Hematopoietic multipotent progenitor cell treated with erythropoietin and hydrocortisone succinate and interleukin-3 and kit ligand, for 17 days (in vitro differentiated cells): Measurements from ENCODE around the gene ZSCAN23.
"Not testable (repeated sequence)": the region's sequence is repeated elsewhere in the genome, so short reads cannot be mapped to it uniquely, and the experiment has no call there.

Experiments
- DNase-seq: peaks from one replicate; pipeline ENCODE4 v3.0.0-alpha.2; 2015; ENCODE audit warnings: low spot score

ZSCAN23 gene

DNA sequence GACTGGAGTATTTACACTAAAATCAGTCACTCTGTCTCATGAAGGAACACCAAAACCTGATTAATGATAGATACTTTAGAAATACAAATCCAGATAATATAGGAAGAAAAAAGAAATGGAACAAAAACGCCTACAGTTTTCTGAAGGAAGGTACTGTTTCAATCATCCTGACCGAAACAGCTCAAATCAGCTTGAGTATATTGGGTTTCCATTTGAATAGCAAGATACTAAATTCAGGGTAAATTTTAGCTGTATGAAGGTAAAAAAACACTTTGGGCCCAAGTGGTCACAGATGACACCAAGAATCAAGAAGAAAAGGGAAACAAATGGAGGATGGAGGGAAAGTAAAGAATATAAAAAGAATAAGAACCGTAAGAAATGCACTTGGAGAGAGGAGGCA is 6.9 kb downstream of the ZSCAN23 start:
- no peak for DNase-seq

DNA sequence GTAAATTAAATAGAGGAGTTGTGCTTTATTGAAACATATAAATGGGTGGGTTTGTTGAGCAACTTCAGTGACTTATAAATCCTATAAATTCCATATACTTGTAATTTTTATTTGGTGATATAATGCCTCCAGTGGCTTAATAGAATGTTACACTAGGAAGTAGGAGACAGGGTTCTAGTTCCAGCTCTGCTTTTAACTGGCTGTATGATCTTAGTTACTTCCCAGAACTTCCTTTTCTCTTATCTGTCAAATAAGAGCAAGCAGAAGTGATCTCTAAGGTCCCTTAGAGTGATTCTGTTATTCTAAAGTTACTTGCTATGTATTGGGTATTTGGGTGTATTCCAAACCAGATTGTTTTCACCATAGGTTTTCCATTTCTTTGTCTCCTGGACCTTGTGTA is 10.2 kb downstream of the ZSCAN23 start:
- DNase-seq, result no peak

DNA sequence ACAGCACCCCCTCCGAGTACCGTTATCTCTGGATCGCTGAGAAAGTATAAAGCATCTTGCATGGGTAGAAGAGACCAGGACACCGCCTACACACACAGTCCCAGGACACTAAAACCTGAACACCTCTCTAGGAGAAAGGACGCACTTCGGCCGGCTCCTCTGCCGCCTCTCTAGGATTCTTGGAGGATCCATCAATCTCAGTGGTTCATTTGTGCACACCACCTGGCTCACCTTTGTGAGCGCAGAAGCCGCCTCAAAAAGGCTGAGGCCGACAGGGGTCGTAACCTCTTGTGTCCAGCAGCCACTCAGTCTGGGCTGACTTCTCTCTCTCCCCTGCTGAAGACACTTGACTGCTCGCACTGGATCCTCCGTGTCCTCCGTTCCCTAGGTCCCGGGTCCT is 13.5 kb downstream of the ZSCAN23 start:
- DNase-seq, result no peak

DNA sequence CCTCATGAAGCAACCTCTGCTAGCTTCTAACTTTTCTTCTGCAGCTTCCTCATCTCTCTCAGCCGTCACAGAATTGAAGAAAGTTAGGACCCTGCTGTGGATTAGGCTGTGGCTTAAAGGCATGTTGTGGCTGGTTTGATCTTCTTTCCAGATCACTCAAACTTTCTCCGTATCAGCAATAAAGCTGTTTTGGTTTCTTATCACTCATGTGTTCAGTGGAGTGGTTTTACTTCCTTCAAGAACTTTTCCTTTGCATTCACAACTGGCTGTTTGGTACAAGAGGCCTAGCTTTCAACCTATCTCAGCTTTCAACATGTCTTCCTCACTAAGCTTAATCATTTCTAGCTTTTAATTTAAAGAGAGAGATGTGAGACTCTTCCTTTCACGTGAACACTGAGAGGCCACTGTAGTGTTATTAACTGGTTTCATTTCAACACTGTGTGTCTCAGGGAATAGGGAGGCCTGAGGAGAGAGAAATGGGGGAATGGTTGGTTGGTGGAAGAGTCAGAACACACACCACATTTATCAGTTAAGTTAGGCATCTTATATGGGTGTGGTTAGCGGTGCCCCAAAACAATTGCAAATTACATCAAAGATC is 17.2 kb downstream of the ZSCAN23 start:
- no peak for DNase-seq

DNA sequence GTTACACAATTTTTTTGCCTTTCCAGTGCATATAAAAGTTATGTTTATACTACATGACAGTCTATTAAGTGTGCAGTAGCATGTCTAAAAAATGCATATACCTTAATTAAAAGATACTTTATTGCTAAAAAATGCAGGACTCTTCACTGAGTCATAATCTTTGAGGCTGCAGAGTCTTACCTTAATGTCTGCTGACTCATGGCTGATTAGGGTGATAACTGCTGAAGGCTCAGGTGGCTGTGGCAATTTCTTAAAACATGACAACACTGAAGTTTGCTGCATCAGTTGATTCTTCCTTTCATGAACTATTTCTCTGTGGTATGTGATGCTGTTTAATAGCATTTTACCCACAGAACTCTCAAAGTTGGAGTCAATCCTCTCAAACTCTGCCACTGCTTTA is 19.1 kb downstream of the ZSCAN23 start:
- no peak for DNase-seq

DNA sequence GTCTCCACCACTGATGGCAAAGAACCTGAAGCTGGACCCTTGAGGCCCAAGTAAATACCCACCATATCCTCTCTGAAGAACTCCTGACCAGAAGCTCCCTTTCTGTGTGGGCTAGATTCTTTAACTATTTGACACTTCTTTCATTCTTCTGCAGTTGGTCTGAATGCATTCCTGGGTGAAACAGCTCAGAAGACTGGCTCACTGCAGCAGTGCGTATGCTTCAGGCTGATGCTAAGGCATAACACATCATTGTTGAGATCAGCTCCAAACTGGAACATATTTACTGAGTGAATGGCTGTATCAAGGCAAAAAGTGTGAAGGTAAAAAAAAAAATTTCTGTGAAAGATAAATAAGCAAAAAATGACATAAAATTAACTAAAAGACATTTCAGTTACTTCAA is 19.7 kb downstream of the ZSCAN23 start:
- no peak for DNase-seq

DNA sequence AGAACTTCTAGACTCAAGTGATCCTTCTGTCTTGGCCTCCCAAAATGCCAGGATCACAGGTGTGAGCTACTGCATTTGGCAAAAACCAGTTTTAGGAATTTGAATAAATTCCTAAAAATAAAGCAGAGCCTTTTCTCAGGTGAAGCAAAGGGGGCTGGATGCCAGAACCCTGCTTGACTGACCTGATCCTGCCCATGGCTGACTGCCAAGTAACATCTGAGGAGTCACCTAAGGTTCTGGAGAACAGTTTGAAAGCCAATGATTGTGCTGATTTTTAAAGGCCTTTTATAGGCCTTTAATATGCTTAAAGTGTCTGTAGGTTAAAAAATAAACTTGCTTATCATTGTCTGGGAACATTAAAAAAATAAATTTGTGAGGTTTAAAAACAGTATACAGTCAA is 29.6 kb downstream of the ZSCAN23 start:
- no peak for DNase-seq

DNA sequence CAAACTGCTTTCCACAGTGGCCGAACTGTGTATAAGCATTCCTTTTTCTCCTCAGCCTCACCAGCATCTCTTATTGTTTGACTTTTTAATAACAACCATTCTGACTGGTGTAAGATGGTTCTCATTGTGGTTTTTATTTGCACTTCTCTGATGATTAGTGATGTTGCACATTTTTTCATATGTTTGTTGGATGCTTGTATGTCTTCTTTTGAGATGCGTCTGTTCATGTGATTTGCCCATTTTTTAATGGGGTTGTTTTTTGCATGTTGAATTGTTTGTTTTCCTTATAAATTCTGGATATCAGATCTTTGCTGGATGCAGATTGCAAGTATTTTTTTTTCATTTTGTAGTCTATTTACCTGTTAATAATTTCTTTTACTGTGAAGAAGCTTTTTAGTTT is 32.5 kb downstream of the ZSCAN23 start:
- DNase-seq, result no peak

DNA sequence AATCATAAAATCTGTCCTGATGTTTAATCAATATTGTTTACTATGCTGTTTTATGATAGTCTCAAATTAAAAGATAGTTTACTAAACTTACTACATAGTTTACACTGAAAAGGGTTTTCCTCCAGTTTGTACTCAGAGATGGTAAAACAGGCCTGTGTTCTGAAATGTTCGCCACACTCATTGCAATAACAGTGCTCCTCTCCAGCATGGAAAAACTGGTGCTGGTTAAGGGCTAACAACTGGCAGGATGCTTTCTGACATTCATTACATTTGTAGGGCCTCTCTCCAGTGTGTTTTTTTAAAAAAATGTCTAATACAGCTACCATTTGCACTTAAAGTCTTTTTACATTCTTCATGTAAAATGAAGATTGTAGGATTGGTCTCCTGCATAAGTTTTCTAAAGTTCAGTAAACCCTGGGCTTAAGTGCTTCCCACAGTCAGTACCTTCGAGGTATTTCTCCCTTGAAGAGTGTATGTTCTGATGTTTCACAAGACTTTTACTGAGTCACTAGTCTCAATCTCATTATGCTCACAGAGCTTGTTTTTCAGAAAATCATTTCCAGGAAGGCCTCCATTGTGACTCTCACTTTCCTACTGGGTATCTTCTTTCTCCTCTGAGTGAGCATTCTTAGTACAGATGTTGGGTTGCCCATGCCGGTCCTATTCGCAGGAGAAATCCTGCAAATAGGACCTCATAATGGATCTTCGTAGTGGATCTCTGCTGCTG is 35.1 kb downstream of the ZSCAN23 start:
- no peak for DNase-seq

DNA sequence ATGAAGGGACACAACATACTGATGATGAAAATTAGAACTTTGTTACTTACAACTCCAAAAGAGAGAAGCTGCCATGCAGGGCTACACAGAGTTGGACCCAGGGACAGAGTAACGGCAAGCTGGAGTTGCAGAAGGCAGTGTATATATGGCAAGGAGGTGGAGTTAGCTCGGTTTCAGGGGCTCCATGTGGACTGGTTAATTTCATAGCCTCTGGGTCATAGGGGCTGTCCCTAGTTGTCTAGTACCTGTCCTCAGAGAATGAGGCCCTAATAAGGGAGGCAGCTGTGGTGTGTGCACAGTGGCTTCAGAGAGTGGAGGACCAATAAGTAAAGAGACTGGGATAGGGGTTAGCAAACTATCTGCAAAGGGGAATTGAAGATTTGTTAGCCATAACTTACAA is 35.9 kb downstream of the ZSCAN23 start:
- no peak for DNase-seq

DNA sequence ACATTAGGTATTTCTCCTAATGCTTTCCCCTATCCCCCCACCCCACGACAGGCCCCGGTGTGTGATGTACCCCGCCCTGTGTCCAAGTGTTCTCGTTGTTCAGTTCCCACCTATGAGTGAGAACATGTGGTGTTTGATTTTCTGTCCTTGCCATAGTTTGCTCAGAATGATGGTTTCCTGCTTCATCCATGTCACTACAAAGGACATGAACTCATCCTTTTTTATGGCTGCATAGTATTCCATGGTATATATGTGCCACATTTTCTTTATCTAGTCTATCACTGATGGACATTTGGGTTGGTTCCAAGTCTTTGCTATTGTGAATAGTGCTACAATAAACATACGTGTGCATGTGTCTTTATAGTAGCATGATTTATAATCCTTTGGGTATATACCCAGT is 39.4 kb downstream of the ZSCAN23 start:
- DNase-seq, result not testable (repeated sequence)

DNA sequence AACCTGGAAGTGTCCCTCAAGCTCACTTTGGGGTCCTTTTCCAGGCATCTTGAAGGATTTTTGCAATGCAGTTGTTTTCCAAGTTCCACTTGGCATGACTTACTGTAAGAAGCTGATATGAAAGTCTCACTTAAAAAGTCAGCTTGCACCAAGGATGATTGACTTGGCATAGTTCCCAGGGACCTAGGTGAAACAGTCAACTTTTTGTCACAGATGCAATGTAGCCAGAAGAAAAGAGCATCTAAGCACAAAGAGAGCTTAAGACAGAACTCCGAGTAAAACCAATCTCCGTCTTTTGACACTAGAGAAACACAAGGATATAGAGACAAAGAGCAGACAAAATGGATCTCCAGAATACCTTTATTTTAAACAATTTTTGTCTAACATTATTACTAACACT is 41.1 kb downstream of the ZSCAN23 start:
- no peak for DNase-seq

DNA sequence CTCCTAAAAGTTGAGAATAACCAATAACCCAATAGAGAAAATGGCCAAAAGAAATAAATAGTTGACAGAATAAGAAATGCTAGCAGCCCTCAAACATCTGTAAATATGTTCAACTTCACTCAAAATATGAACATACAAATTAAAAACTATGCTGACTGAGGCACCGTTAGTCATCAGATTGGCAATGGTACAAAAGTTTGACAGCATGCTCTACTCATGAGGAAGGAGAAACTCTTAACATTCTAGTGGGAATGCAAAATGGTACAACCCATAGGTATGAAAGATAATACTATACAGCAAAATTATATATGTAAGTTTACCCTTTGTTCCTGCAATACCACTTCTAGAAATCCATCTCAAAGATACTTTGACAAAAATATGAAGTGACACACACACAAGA is 42.1 kb downstream of the ZSCAN23 start:
- DNase-seq, result no peak

DNA sequence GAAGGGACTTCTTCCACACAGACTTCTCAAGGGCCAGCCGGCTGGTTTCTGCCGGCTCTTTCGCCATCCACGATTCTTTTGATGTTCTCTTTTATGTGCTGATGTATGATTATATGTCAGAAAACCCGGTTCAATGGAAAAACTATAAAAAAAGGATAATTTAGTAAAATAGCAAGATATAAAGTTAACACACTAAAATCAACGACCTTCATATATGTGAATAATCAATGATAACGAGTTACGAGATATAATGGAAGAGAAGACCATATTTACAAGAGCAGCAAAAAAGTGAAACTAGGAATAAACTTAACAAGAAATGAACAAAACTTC is 43.2 kb downstream of the ZSCAN23 start:
- DNase-seq, result no peak

DNA sequence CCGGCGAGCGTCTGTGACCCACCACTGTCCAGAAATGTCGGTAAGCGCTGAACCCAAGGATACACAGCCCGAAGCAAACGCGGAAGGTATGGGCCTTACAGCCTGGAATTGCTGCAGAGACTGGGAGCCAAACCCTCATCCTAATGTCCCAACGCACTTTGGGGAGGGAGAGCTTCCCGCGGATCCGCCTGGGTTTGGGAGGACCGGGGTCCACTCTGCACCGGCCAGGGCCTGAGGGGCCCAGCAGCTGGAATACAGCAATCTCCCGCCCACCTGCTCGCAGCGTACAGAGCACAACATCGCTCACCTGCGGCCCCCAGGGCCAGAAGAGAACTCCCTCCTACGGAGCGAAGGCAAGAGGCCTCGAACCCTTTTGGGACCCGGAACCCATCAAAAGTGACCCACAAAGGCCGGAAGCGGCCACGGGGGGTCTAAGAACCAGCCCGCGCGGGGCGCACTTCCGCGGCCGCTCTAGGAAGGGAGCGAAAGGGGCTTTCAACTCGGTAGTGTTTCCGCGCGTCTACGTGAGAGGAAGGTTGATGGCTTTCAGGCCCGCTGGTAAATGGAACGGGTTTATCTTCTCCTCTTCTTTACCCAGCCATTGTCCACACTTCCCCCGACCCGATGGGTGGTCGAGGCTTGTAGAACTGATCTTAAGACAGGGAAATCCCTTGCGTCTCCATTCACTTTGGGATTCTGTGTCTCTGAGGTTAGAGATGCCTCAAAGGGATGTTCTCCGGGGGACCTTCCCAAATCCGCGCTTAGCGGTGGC is 43.8 kb downstream of the ZSCAN23 start, which contains the start of gene ZSCAN12:
Gene ZSCAN12 (minus strand): TSS at position 398 of the 772 bp plus-strand sequence. CDS start 1,342 bp downstream, outside the sequence.
- peak; percentile 58 for DNase-seq

DNA sequence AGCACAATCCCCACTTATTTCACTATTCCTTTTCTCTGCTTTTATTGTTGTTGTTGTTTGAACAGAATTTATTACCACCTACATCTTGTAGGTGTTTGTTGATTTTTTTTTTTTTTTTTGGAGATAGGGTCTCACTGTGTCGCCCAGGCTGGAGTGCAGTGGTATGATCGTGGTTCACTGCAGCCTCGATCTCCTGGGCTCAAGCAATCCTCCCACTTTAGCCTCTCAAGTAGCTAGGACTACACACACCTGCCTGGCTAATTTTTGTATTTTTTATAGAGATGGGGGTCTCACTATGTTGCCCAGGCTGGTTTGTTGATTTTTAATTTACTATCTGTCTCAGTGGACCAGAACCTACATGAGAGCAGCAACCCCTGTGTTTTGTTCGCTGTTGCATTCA is 47.4 kb downstream of the ZSCAN23 start:
- DNase-seq, result no peak

DNA sequence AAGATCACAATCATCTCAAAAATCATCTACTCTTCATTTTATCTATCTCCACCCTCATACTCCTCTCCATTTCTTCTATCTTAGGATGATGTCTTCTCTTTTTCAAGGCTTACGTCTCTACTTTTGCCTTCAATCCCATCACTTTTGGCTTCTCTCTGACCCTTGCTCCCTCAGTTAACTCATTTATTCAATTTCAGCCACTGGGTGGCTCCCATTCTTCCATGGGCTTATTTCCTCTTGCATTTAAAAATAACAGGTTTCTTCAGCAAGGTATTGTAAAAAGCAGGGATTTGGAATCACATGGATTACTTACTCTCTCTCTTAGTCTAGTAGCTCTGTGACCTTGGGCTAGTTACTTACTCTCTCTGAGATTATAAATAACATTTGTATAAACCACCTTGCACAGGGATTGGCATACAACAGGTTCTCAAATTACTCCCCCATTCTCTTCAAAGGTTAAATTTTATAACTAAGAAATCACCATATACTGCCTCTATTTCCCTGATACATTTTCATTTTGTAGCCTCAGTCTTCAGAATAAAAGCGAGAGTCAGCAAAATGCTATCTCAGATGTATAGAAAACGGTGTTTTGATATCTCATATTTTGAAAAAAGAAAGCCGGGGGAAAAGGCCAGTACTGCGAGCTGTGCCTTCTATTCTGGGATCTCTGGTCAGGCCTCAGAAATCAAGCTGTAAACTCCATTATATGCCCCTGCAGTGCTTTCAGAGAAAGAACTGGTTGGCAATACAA is 49.2 kb downstream of the ZSCAN23 start:
- no peak for DNase-seq

DNA sequence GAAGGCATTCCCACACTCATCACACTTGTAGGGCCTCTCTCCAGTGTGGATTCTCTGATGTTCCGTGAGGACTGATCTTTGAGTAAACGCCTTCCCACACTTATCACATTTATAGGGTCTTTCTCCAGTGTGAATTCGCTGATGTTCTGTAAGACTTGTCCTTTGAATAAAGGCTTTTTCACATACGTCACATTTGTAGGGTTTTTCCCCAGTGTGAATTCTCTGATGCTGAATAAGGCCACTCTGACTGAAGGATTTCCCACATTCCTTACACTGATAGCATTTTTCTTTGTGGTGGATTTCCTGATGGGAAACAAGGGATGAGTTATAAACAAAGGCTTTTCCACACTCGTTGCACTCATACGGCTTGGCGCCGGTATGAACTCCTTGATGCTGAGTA is 52.6 kb downstream of the ZSCAN23 start:
- DNase-seq, result no peak

DNA sequence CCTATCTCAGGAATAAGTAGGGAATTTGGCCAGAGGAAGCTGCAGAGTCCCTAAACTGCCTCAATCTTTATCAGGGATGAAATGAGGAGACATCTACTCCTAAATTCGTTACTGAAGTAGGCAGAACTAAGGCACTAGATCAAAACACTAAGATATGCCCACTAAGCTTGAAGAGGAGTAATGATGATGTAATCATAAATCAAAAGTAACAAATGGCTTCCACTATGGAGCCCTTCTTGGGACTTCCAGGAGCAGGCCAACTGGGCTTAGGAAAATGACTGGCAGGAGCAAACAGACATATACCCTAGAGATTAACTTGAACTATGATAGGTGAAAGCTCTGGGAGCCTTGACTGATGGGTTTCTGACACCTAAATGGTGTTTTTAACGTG is 59.2 kb downstream of the ZSCAN23 start:
- no peak for DNase-seq

DNA sequence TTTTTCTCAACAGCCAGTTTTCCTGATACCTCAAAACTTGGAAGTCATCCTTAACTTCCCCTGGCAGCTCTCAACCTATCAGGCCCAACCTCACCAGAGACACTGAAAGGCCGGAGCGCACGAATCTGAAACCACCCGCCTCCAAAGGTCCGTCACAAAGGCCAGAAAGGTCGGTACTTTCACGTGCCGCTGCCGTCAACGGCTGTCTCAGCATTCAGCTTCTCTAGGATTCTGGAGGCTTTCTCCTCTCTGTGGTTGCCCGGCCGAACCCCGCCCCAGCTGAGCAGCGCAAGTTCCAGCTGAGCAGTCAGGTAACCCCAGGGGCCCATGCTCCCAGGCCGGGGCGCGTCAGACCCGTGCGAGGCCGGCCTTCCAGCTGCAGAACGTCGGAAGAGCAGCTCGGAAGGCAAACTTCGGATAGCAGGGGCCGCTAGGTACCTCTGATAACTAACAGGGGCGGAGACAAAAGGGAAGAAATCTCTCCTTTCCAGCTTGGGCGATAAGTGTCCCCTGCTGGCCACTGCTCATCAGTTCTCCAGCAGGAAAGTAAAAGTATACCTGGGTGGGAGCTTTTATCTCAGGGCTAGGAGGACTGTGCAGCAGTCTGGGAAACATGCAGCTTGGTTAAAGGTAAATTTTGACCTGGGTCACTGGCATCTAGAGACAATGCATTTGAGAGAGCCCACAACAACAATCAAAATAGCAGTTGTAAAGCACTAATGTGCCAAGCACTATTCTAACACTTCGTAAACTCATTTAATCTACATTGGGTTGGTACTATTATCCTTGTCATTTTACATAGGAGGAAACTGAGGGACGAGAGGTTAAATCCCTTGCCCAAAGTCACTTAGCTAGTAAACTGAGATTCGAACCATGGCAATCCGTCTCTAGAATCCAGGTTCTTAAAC is 59.8 kb downstream of the ZSCAN23 start:
- peak; percentile 63 for DNase-seq
